SK-N-SH (cell line): ENCODE measurements around the gene SLC11A1. TPM values are rescaled to one million over a fixed set of nuclear protein-coding genes. Genes with fewer than 3 reads are reported as not detected.

Source experiments
- CTCF ChIA-PET: fragments of 300-600, 350-600 bp; formaldehyde crosslinking; extraction: SDS; loops from one replicate; lab custom pipeline; 2021; lab: Yijun Ruan, JAX
- POLR2A ChIA-PET: fragments of 350-600 bp; sonication (Branson Sonifier 250); formaldehyde crosslinking; extraction: SDS; loops from one replicate; lab custom pipeline; 2020; ENCODE audit warnings: antibody characterized with exemption, inconsistent platforms; lab: Yijun Ruan, JAX
- DNase-seq: peaks from one replicate; pipeline ENCODE4 v3.0.0; 2012
- H2AFZ ChIP-seq: fragments of 200-600 bp; sonication (generic); 2 replicates; pipeline ENCODE4 v1.8.1; 2016; ENCODE audit warnings: antibody characterized with exemption, mild to moderate bottlenecking, low read depth
- H3F3A ChIP-seq: fragments of 200-600 bp; sonication (generic); replicated peaks from 2 replicates; pipeline ENCODE3; 2016; ENCODE audit warnings: antibody characterized with exemption, mild to moderate bottlenecking; ENCODE audit not compliant: insufficient read depth
- H3K27ac ChIP-seq, 2 experiments: fragments of 200-500 bp in 1 of 2; fragments of 200-600 bp in 1 of 2; sonication (Bioruptor generic) in 1 of 2; sonication (generic), shearing (Covaris generic) in 1 of 2; 2 replicates each; pipeline versions ENCODE4 v1.5.1 to v1.6.1; 2014 to 2016; ENCODE audit warnings: low read depth in 2 of 2, inconsistent platforms in 1 of 2, low read length in 1 of 2, mild to moderate bottlenecking in 1 of 2, mixed read lengths in 1 of 2
- H3K27me3 ChIP-seq: fragments of 200-600 bp; sonication (generic), shearing (Covaris generic); 2 replicates; pipeline ENCODE4 v1.6.1; 2016; ENCODE audit warnings: mixed run types; ENCODE audit not compliant: insufficient read depth
- H3K36me3 ChIP-seq, 2 experiments: fragments of 200-500 bp in 1 of 2; fragments of 200-600 bp in 1 of 2; sonication (Bioruptor generic) in 1 of 2; sonication (generic) in 1 of 2; replicated peaks in 1 of 2; 2 replicates each; pipeline versions ENCODE3 to v1.5.1; 2014 to 2016; ENCODE audit warnings: low read length in 1 of 2, mild to moderate bottlenecking in 1 of 2; ENCODE audit not compliant: insufficient read depth in 2 of 2, control insufficient read depth in 1 of 2
- H3K4me1 ChIP-seq, 2 experiments: fragments of 200-500 bp in 1 of 2; fragments of 200-600 bp in 1 of 2; sonication (Bioruptor generic) in 1 of 2; sonication (generic), shearing (Covaris generic) in 1 of 2; 2 replicates each; pipeline versions ENCODE4 v1.5.1 to v1.6.1; 2014 to 2016; ENCODE audit warnings: low read depth in 1 of 2, low read length in 1 of 2, mixed run types in 1 of 2; ENCODE audit not compliant: insufficient read depth in 2 of 2, control insufficient read depth in 1 of 2
- H3K4me2 ChIP-seq: fragments of 200-600 bp; sonication (generic), shearing (Covaris generic); 2 replicates; pipeline ENCODE4 v1.6.1; 2017; ENCODE audit warnings: mixed run types
- H3K4me3 ChIP-seq, 2 experiments: fragments of 200-500 bp in 1 of 2; fragments of 200-600 bp in 1 of 2; sonication (Bioruptor generic) in 1 of 2; sonication (generic), shearing (Covaris generic) in 1 of 2; 2 replicates each; pipeline versions ENCODE4 v1.5.1 to v1.8.1; 2014 to 2016; ENCODE audit warnings: low read depth in 2 of 2, inconsistent platforms in 1 of 2, low read length in 1 of 2, mild to moderate bottlenecking in 1 of 2, mixed read lengths in 1 of 2, moderate library complexity in 1 of 2
- H3K79me2 ChIP-seq: fragments of 200-600 bp; sonication (generic); 2 replicates; pipeline ENCODE4 v1.8.1; 2017; ENCODE audit warnings: mild to moderate bottlenecking; ENCODE audit not compliant: insufficient read depth
- H3K9ac ChIP-seq: fragments of 200-600 bp; sonication (generic); 2 replicates; pipeline ENCODE4 v1.6.1; 2017; ENCODE audit warnings: mixed run types
- H3K9me2 ChIP-seq: fragments of 200-600 bp; sonication (generic); 2 replicates; pipeline ENCODE4 v1.6.1; 2017; ENCODE audit warnings: mixed run types
- H3K9me3 ChIP-seq: fragments of 200-600 bp; sonication (generic); 2 replicates; pipeline ENCODE4 v1.6.1; 2017; ENCODE audit warnings: mixed run types, mild to moderate bottlenecking, moderate library complexity
- H4K20me1 ChIP-seq: fragments of 200-600 bp; sonication (generic); 2 replicates; pipeline ENCODE4 v1.6.1; 2017; ENCODE audit warnings: mild to moderate bottlenecking, mixed run types; ENCODE audit not compliant: insufficient read depth
- CHD2 ChIP-seq: fragments of 150-350 bp; IDR thresholded peaks from 2 replicates; pipeline ENCODE4 v1.6.1; 2018; ENCODE audit warnings: low read length; ENCODE audit not compliant: partially characterized antibody
- EP300 ChIP-seq, 2 experiments: IDR thresholded peaks; 2 replicates each; pipeline versions ENCODE4 v1.4.0 to v1.6.1; 2012; ENCODE audit warnings: borderline replicate concordance in 1 of 2, low read depth in 1 of 2, low read length in 1 of 2
- FOSL2 ChIP-seq: IDR thresholded peaks from 2 replicates; pipeline ENCODE4 v1.4.0; 2012; ENCODE audit warnings: low read depth, mild to moderate bottlenecking, moderate library complexity, borderline replicate concordance
- FOXM1 ChIP-seq: IDR thresholded peaks from 2 replicates; pipeline ENCODE4 v1.4.0; 2012; ENCODE audit warnings: low read depth, mild to moderate bottlenecking
- IRF3 ChIP-seq: fragments of 150-350 bp; IDR thresholded peaks from 2 replicates; pipeline ENCODE4 v1.6.1; 2016; ENCODE audit warnings: mild to moderate bottlenecking, low read depth, low read length
- MAX ChIP-seq: IDR thresholded peaks from 2 replicates; pipeline ENCODE4 v1.4.0; 2012; ENCODE audit warnings: low read depth
- MEF2A ChIP-seq: IDR thresholded peaks from 2 replicates; pipeline ENCODE4 v1.4.0; 2012; ENCODE audit warnings: low read depth, borderline replicate concordance
- NFIC ChIP-seq: IDR thresholded peaks from 2 replicates; pipeline ENCODE4 v1.4.0; 2012; ENCODE audit warnings: borderline replicate concordance
- PBX3 ChIP-seq: IDR thresholded peaks from 2 replicates; pipeline ENCODE4; 2012
- RCOR1 ChIP-seq: fragments of 150-350 bp; IDR thresholded peaks from 2 replicates; pipeline ENCODE4 v1.6.1; 2017; ENCODE audit warnings: antibody characterized with exemption, low read length
- SIN3A ChIP-seq: IDR thresholded peaks from 2 replicates; pipeline ENCODE4 v1.6.1; 2012; ENCODE audit warnings: low read depth, mild to moderate bottlenecking, low read length, moderate library complexity, borderline replicate concordance
- TAF1 ChIP-seq: IDR thresholded peaks from 2 replicates; pipeline ENCODE4 v1.6.1; 2012; ENCODE audit warnings: low read depth, mild to moderate bottlenecking, low read length, moderate library complexity, borderline replicate concordance
- TCF12 ChIP-seq: IDR thresholded peaks from 2 replicates; pipeline ENCODE4 v1.4.0; 2012
- TEAD4 ChIP-seq: IDR thresholded peaks from 2 replicates; pipeline ENCODE4 v1.4.0; 2012; ENCODE audit warnings: mild to moderate bottlenecking, borderline replicate concordance; ENCODE audit not compliant: insufficient read depth
- USF1 ChIP-seq: IDR thresholded peaks from 2 replicates; pipeline ENCODE4 v1.4.0; 2012; ENCODE audit warnings: low read depth, borderline replicate concordance
- YY1 ChIP-seq: IDR thresholded peaks from 2 replicates; pipeline ENCODE4 v1.4.0; 2012; ENCODE audit warnings: low read depth, mild to moderate bottlenecking
- WGBS: methylation state at CpG from one replicate; pipeline ENCODE4 v1.1.6; 2017; ENCODE audit warnings: low lambda C conversion rate; 5-methylcytosine and 5-hydroxymethylcytosine counted together
- polyA plus RNA-seq, 3 experiments: library from polyadenylated mRNA; depleted of rRNA; stranded (reverse); fragments of >200 nt; gene quantifications; 2 replicates each; pipeline ENCODE4 v1.2.3, GENCODE V29; 2012

Gene SLC11A1
- polyA plus RNA-seq, 1 of the 3 experiments (the other 2 are of a cell fraction) = 0.26 TPM

GRCh38 chr2:218394298-218395089, 12.4 kb downstream of the SLC11A1 start:
- no peak overlapping the region for H3K4me2 ChIP-seq
- no peaks in the 10 kb centered on the region for H4K20me1 ChIP-seq
- no peak overlapping the region for H3K4me3 ChIP-seq
- H3K27ac ChIP-seq = no peak overlapping the region
- 91% methylated on average over 9 of the region's 13 CpGs for WGBS
- peaks cover 17% of the 10 kb centered on the region for H3F3A ChIP-seq
- H3K4me1 ChIP-seq = peaks cover 15 to 24% of the 10 kb centered on the region in 2 experiments; a peak in 3 of 4 replicates
- no peak overlapping the region for H3K9ac ChIP-seq
- ChIA-PET CTCF (interaction anchor here (0.8 to 5.3 kb wide), 13 partner anchors 10 to 222 kb away, joined by 3 to 31 read pairs (median 4); partner anchors contain the start of gene CATIP), POLR2A (no interaction called here)
- TF ChIP-seq EP300 (IDR thresholded peaks at IDR 0.05; ENCODE audit: borderline replicate concordance in 1 of 2, low read depth in 1 of 2, low read length in 1 of 2) (no peak), TEAD4 (no peak), CHD2 (no peak), USF1 (no peak)
- no peaks in the 10 kb centered on the region for H3K9me2 ChIP-seq
- H3K27me3 ChIP-seq = no peaks in the 10 kb centered on the region
- H3K9me3 ChIP-seq = no peaks in the 10 kb centered on the region
- no peaks in the 10 kb centered on the region for H3K36me3 ChIP-seq
- DNase-seq = peak; percentile 16
- no peak overlapping the region for H2AFZ ChIP-seq
- H3K79me2 ChIP-seq = peaks cover 12% of the 10 kb centered on the region; the same call in 1 of the 2 replicates

GRCh38 chr2:218395090-218395444, 13.0 kb downstream of the SLC11A1 start:
- Histone ChIP-seq H3K36me3 (no peaks in the 10 kb centered on the region), H3K27me3 (no peaks in the 10 kb centered on the region), H3K9me3 (no peaks in the 10 kb centered on the region), H3F3A (peaks cover 17% of the 10 kb centered on the region), H3K27ac (no peak overlapping the region), H4K20me1 (no peaks in the 10 kb centered on the region), H3K9ac (no peak overlapping the region), H3K9me2 (no peaks in the 10 kb centered on the region)
- WGBS = 87% methylated on average over 6 of the region's 6 CpGs
- ChIA-PET POLR2A (no interaction called here), CTCF (interaction anchor here (0.8 to 5.3 kb wide), 13 partner anchors 8 to 223 kb away, joined by 3 to 31 read pairs (median 9); partner anchors contain the start of genes AAMP and PNKD)
- no peak for DNase-seq
- TF ChIP-seq MAX = no peak
- no peak for TF ChIP-seq FOXM1
- no peak for TF ChIP-seq SIN3A
- TF ChIP-seq FOSL2 = no peak
- TF ChIP-seq MEF2A = no peak
- TF ChIP-seq IRF3 = no peak
- no peak for TF ChIP-seq TCF12
- no peak for TF ChIP-seq NFIC
- no peak for TF ChIP-seq RCOR1
- no peak for TF ChIP-seq PBX3
- no peak for TF ChIP-seq YY1
- no peak for TF ChIP-seq TAF1
- TF ChIP-seq, all 33 proteins: peak for 0
- Histone ChIP-seq H3K4me2 (no peak overlapping the region), H3K4me1 (peaks cover 15 to 24% of the 10 kb centered on the region in 2 experiments; a peak in 3 of 4 replicates), H3K4me3 (no peak overlapping the region), H3K79me2 (peaks cover 14% of the 10 kb centered on the region; the same call in 1 of the 2 replicates), H2AFZ (no peak overlapping the region)
